Astrocyte of the cerebellum (primary cell): ENCODE results near the gene MYO16.

Experiments used
- DNase-seq: peaks from one replicate; pipeline ENCODE4 v3.0.0-alpha.2; 2011; ENCODE audit warnings: low read depth
- H3K4me3 ChIP-seq: 2 replicates; pipeline ENCODE4 v1.5.1; 2011; ENCODE audit warnings: mild to moderate bottlenecking, low read depth, low read length, moderate library complexity
- CTCF ChIP-seq: IDR thresholded peaks from 2 replicates; pipeline ENCODE4 v1.5.1; 2012; ENCODE audit warnings: low read length, low read depth, moderate library complexity, mild to moderate bottlenecking; ENCODE audit errors: missing control alignments
- in situ Hi-C: cut with HindIII; loops from 2 replicates; pipeline ENCODE4 v1.10.0; 2017; ENCODE audit warnings: low sequenced_read_pairs

MYO16 gene

GRCh38 chr13:108961542-108962125 is 332.2 kb downstream of the MYO16 start:
- H3K4me3 ChIP-seq: no peak overlapping the region
- peak; percentile 26 for DNase-seq
- in situ Hi-C loops: no loop called here
- TF ChIP-seq CTCF: peak; percentile 69

- TF ChIP-seq CTCF: no peak
- in situ Hi-C loops: no loop called here
- DNase-seq: no peak
- H3K4me3 ChIP-seq: no peak overlapping the region
These were observed 333.2 kb downstream of the MYO16 start for GRCh38 chr13:108962654-108963053.

- DNase-seq: no peak
- H3K4me3 ChIP-seq: no peak overlapping the region
- TF ChIP-seq CTCF: no peak
- in situ Hi-C loops: no loop called here
These were observed 333.9 kb downstream of the MYO16 start for GRCh38 chr13:108963276-108963810.

GRCh38 chr13:108963846-108964600 is 334.6 kb downstream of the MYO16 start:
- no peak overlapping the region for H3K4me3 ChIP-seq
- in situ Hi-C loops: no loop called here
- peak; percentile 42 for DNase-seq

GRCh38 chr13:108964606-108965005 is 335.2 kb downstream of the MYO16 start:
- in situ Hi-C loops: no loop called here
- no peak for DNase-seq
- TF ChIP-seq CTCF: no peak
- H3K4me3 ChIP-seq: no peak overlapping the region

More at GRCh38 chr13:108963846-108964600, 334.6 kb downstream of the MYO16 start:
- no peak for TF ChIP-seq CTCF

GRCh38 chr13:108967371-108967770 is 338.0 kb downstream of the MYO16 start:
- no peak for DNase-seq
- H3K4me3 ChIP-seq: no peak overlapping the region
- TF ChIP-seq CTCF: no peak
- in situ Hi-C loops: no loop called here
